ENCODE measurements around the gene PPFIBP2. TPM values are rescaled to one million over a fixed set of nuclear protein-coding genes. Genes with fewer than 3 reads are reported as not detected.
A peak's percentile ranks its signal among the peaks of the same experiment; 100 is the strongest.

PPFIBP2 gene
- total and polyA plus RNA-seq, 2 of the 13 experiments (the other 11 are each of a cell fraction or from before 2014, with no cell fraction given), result 15.0 to 52.5 TPM

- ChIA-PET POLR2A (no interaction called here), CTCF (ENCODE audit: low intra/inter-chr PET ratio, low total read pairs) (no interaction called here)
- TF ChIP-seq ZMYM4 (CRISPR knock-in tag; IDR thresholded peaks at IDR 0.05) (no peak), MAFK (conservative IDR thresholded peaks at IDR 0.05 in 1 of 2, IDR thresholded peaks at IDR 0.05 in 1 of 2; ENCODE audit: low read length in 2 of 2) (peak in 1 of 2 experiments; percentile 40; a peak in 1 of 4 replicates), ZNF619 (CRISPR knock-in tag; IDR thresholded peaks at IDR 0.05) (no peak), HMGXB4 (CRISPR knock-in tag; IDR thresholded peaks at IDR 0.05; ENCODE audit: borderline replicate concordance in 1 of 2, low read depth in 1 of 2) (no peak), THAP11 (CRISPR knock-in tag; IDR thresholded peaks at IDR 0.05) (no peak)
- FAIRE-seq (no peak), DNase-seq (ENCODE audit: low spot score) (no peak), ATAC-seq (no peak)
- H2AFZ ChIP-seq (ENCODE audit: low read length), result no peak overlapping the region
- intact Hi-C loops (cut with micrococcal nuclease; ENCODE audit: unreplicated experiment), result no loop called here
- in situ Hi-C loops (cut with HindIII; ENCODE audit: extremely low pct_ligation_motif_present, low pct_unique_long_range_greater_than_20kb), result loop anchor here (25.0 kb wide), 1 partner anchor 330 kb away; no protein-coding TSS in a partner anchor
- H3K9ac ChIP-seq (ENCODE audit: insufficient read depth, low read depth, low read length), result no peak overlapping the region
- no peak overlapping the region for H3K4me2 ChIP-seq (ENCODE audit: low read depth, low read length)
- peaks cover 2 to 16% of the 10 kb centered on the region in 2 experiments; a peak in 4 of 5 replicates for H3K27me3 ChIP-seq (ENCODE audit: control insufficient read depth in 1 of 2, insufficient read depth in 2 of 2, low read length in 2 of 2)
- H3K79me2 ChIP-seq (ENCODE audit: insufficient read depth, low read length), result no peaks in the 10 kb centered on the region
- 8% methylated on average over 3 of the region's 3 CpGs for WGBS (ENCODE audit: low lambda C conversion rate)
- no peaks in the 10 kb centered on the region for H3K9me3 ChIP-seq (ENCODE audit: low read length)
- H3K27ac ChIP-seq (ENCODE audit: extremely low read length, insufficient read depth, low read length), result no peak overlapping the region
- no peaks in the 10 kb centered on the region for H4K20me1 ChIP-seq (ENCODE audit: insufficient read depth, low read length)
- no peaks in the 10 kb centered on the region for H3K36me3 ChIP-seq (replicated peaks in 1 of 2; ENCODE audit: control insufficient read depth in 1 of 2, insufficient read depth in 2 of 2, low read length in 2 of 2)
- no peak overlapping the region for H3K4me3 ChIP-seq (replicated peaks in 1 of 3; ENCODE audit: insufficient read depth in 1 of 3, low read depth in 2 of 3, low read length in 3 of 3)
- no TSS peak for BruUV-seq (replicated peaks)
- peaks cover 8% of the 10 kb centered on the region; the same call in 1 of the 2 replicates for H3K4me1 ChIP-seq (ENCODE audit: insufficient read depth, low read length)
Measured at GRCh38 chr11:7692426-7692825, 178.6 kb downstream of the PPFIBP2 start.

GRCh38 chr11:7694235-7694634 is 180.4 kb downstream of the PPFIBP2 start:
- no peak overlapping the region for H3K9ac ChIP-seq (ENCODE audit: insufficient read depth, low read depth, low read length)
- H3K4me3 ChIP-seq (replicated peaks in 1 of 3; ENCODE audit: insufficient read depth in 1 of 3, low read depth in 2 of 3, low read length in 3 of 3), result no peak overlapping the region
- CTCF ChIA-PET (ENCODE audit: low intra/inter-chr PET ratio, low total read pairs), result no interaction called here
- ATAC-seq (no peak), FAIRE-seq (no peak), DNase-seq (ENCODE audit: low spot score) (no peak)
- H4K20me1 ChIP-seq (ENCODE audit: insufficient read depth, low read length), result no peaks in the 10 kb centered on the region
- H3K4me1 ChIP-seq (ENCODE audit: insufficient read depth, low read length), result peaks cover 8% of the 10 kb centered on the region; the same call in 1 of the 2 replicates
- H3K79me2 ChIP-seq (ENCODE audit: insufficient read depth, low read length), result no peaks in the 10 kb centered on the region
- 67% methylated on average over 3 of the region's 3 CpGs for WGBS (ENCODE audit: low lambda C conversion rate)
- intact Hi-C loops (cut with micrococcal nuclease; ENCODE audit: unreplicated experiment) (no loop called here), in situ Hi-C loops (cut with HindIII; ENCODE audit: extremely low pct_ligation_motif_present, low pct_unique_long_range_greater_than_20kb) (loop anchor here (25.0 kb wide), 1 partner anchor 332 kb away; no protein-coding TSS in a partner anchor)
- POLR2A ChIA-PET, result no interaction called here
- H3K27ac ChIP-seq (ENCODE audit: extremely low read length, insufficient read depth, low read length), result no peak overlapping the region
- peaks cover 2 to 21% of the 10 kb centered on the region in 2 experiments; a peak in 4 of 5 replicates for H3K27me3 ChIP-seq (ENCODE audit: control insufficient read depth in 1 of 2, insufficient read depth in 2 of 2, low read length in 2 of 2)
- no peaks in the 10 kb centered on the region for H3K36me3 ChIP-seq (replicated peaks in 1 of 2; ENCODE audit: control insufficient read depth in 1 of 2, insufficient read depth in 2 of 2, low read length in 2 of 2)
- no peaks in the 10 kb centered on the region for H3K9me3 ChIP-seq (ENCODE audit: low read length)
- H2AFZ ChIP-seq (ENCODE audit: low read length), result no peak overlapping the region
- BruUV-seq (replicated peaks), result no TSS peak
- H3K4me2 ChIP-seq (ENCODE audit: low read depth, low read length), result no peak overlapping the region
- TF ChIP-seq ZKSCAN1 (IDR thresholded peaks at IDR 0.05; ENCODE audit: low read length), result no peak
- TF ChIP-seq RBM22 (optimal IDR thresholded peaks at IDR 0.05; ENCODE audit: low read length), result no peak
- no peak for TF ChIP-seq ZHX1 (CRISPR knock-in tag; IDR thresholded peaks at IDR 0.05; ENCODE audit: low read depth)
- no peak for TF ChIP-seq PPARG (CRISPR knock-in tag; conservative IDR thresholded peaks at IDR 0.05)
- no peak for TF ChIP-seq IRX3 (CRISPR knock-in tag; IDR thresholded peaks at IDR 0.05; ENCODE audit: borderline replicate concordance, low read depth)
- no peak for TF ChIP-seq ZSCAN12 (CRISPR knock-in tag; IDR thresholded peaks at IDR 0.05)
- TF ChIP-seq HMG20B (CRISPR knock-in tag; conservative IDR thresholded peaks at IDR 0.05), result no peak
- no peak for TF ChIP-seq ZMYM2 (CRISPR knock-in tag; IDR thresholded peaks at IDR 0.05)
- TF ChIP-seq SRSF4 (IDR thresholded peaks at IDR 0.05; ENCODE audit: low read depth, low read length, poor library complexity, severe bottlenecking), result no peak
- no peak for TF ChIP-seq BORCS8-MEF2B (CRISPR knock-in tag; IDR thresholded peaks at IDR 0.05)
